Skeletal muscle satellite cell (primary cell): ENCODE results near the gene ICOS.
"Not testable (repeated sequence)": the region's sequence is repeated elsewhere in the genome, so short reads cannot be mapped to it uniquely, and the experiment has no call there.

Experiments used
- H3K27me3 ChIP-seq: 2 replicates; pipeline ENCODE4 v1.7.0; 2013; ENCODE audit warnings: low read length; ENCODE audit not compliant: control insufficient read depth, insufficient read depth
- H3K36me3 ChIP-seq: 2 replicates; pipeline ENCODE4 v1.7.0; 2013; ENCODE audit warnings: mild to moderate bottlenecking, control low read depth, low read length; ENCODE audit not compliant: insufficient read depth
- H3K4me1 ChIP-seq: 2 replicates; pipeline ENCODE4 v1.7.0; 2013; ENCODE audit warnings: low read length; ENCODE audit not compliant: control insufficient read depth, insufficient read depth
- H3K4me2 ChIP-seq: 2 replicates; pipeline ENCODE4 v1.7.0; 2013; ENCODE audit warnings: mild to moderate bottlenecking, low read length
- H3K4me3 ChIP-seq: 2 replicates; pipeline ENCODE4 v1.7.0; 2013; ENCODE audit warnings: low read length
- H3K9ac ChIP-seq: 2 replicates; pipeline ENCODE4 v1.7.0; 2013; ENCODE audit warnings: mild to moderate bottlenecking, low read depth, low read length, moderate library complexity
- H3K9me3 ChIP-seq: replicated peaks from 2 replicates; pipeline ENCODE4 v1.7.0; 2013; ENCODE audit warnings: mild to moderate bottlenecking, control low read depth, low read length

Gene ICOS

DNA sequence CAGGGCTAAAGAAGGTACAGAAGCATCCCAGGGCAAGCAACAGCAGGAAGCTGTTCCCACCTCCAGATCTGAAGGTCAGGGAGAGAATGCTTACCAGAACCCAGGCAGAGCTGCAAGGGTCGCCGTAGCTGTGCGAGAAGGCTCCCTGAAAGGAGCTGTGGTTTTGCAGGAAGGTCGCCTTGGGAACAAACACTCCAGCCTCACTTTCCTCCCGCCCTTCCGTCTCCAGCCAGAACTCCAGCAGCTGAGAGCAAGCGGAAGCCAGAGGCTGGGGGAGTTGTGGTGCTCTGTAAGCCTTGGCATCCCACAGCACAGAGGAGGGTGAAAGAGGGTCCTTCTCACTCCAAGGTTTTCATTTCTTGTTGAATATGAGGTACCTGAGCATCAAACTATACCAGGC is 18.3 kb upstream of the ICOS start:
- Histone ChIP-seq H3K36me3 (no peaks in the 10 kb centered on the region), H3K4me2 (no peak overlapping the region), H3K9ac (no peak overlapping the region), H3K4me1 (peaks cover 3% of the 10 kb centered on the region), H3K9me3 (no peaks in the 10 kb centered on the region), H3K27me3 (peaks cover 4% of the 10 kb centered on the region), H3K4me3 (no peak overlapping the region)

DNA sequence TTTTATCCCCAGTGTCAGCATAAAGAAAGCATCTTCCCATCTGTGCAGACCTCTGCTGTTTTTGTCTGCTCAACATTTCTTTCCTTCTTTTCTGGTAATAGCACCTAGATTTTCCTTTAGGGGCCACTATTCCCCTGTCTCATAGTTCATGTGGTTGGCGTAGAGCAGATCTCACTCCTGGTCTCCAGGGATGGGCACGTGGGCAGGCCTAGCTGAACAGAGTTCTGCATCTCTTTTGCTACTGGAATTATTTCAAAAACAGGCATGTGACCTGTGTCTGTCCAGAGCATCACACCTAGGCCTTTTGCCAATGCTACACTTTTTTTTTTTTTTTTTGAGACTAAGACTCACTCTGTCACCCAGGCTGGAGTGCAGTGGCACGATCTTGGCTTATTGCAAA is 17.7 kb upstream of the ICOS start:
- H3K9ac ChIP-seq, result no peak overlapping the region
- H3K27me3 ChIP-seq, result peaks cover 4% of the 10 kb centered on the region
- peaks cover 3% of the 10 kb centered on the region for H3K4me1 ChIP-seq
- H3K9me3 ChIP-seq, result no peaks in the 10 kb centered on the region
- H3K4me3 ChIP-seq, result no peak overlapping the region
- no peaks in the 10 kb centered on the region for H3K36me3 ChIP-seq
- no peak overlapping the region for H3K4me2 ChIP-seq

GRCh38 chr2:203925512-203926158 is 10.9 kb upstream of the ICOS start:
- H3K27me3 ChIP-seq, result no peaks in the 10 kb centered on the region
- no peaks in the 10 kb centered on the region for H3K4me1 ChIP-seq
- H3K36me3 ChIP-seq, result no peaks in the 10 kb centered on the region
- no peak overlapping the region for H3K4me3 ChIP-seq
- H3K9ac ChIP-seq, result no peak overlapping the region
- H3K9me3 ChIP-seq, result no peaks in the 10 kb centered on the region
- H3K4me2 ChIP-seq, result no peak overlapping the region

- H3K27me3 ChIP-seq, result peaks cover 4% of the 10 kb centered on the region
- no peaks in the 10 kb centered on the region for H3K36me3 ChIP-seq
- H3K4me2 ChIP-seq, result no peak overlapping the region
- no peak overlapping the region for H3K9ac ChIP-seq
- no peak overlapping the region for H3K4me3 ChIP-seq
- H3K4me1 ChIP-seq, result no peaks in the 10 kb centered on the region
- H3K9me3 ChIP-seq, result no peaks in the 10 kb centered on the region
Measured at GRCh38 chr2:203928849-203929248, 7.7 kb upstream of the ICOS start.

DNA sequence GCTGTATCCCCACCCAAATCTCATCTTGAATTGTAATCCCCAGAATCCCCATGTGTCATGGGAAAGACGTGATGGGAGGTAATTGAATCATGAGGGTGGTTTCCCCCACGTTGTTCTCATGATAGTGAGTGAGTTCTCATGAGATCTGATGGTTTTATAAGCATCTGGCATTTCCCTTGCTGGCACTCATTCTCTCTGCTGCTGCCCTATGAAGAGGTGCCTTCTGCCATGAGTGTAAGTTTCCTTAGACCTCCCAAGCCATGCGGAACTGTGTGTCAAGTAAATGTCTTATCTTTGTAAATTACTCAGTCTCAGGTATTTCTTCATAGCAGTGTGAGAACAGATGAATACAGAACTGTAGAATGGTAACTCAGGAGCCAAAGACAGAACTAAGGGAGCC is 5.3 kb upstream of the ICOS start:
- not testable (repeated sequence) for H3K36me3 ChIP-seq, H3K4me1 ChIP-seq, H3K4me3 ChIP-seq, H3K27me3 ChIP-seq, H3K4me2 ChIP-seq, H3K9ac ChIP-seq, H3K9me3 ChIP-seq

DNA sequence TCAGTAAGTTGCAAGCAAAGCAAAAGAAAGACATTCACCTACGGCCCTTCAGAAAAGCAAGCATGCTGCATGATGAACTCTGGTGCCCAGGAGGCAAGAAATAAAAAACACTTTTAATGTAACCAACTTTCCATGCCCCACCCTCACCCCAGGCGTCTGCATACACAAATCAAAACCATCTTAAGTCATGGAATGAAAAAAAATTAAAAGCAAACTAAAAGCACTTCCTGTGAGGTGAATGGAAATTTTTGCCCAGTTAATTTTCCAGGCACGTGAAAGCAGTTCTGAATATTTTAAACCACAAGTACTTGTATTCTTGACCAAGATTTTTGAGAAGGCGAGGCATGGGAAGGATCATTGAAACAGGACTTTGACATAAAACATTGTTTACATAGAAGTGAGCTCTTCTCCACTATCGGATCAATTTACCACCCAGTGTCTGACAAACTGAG is 2.5 kb upstream of the ICOS start:
- H3K9ac ChIP-seq, result no peak overlapping the region
- H3K36me3 ChIP-seq, result no peaks in the 10 kb centered on the region
- H3K4me2 ChIP-seq, result no peak overlapping the region
- no peaks in the 10 kb centered on the region for H3K4me1 ChIP-seq
- no peaks in the 10 kb centered on the region for H3K9me3 ChIP-seq
- peaks cover 4% of the 10 kb centered on the region for H3K27me3 ChIP-seq
- H3K4me3 ChIP-seq, result no peak overlapping the region

- H3K9ac ChIP-seq, result no peak overlapping the region
- no peak overlapping the region for H3K4me3 ChIP-seq
- H3K9me3 ChIP-seq, result no peaks in the 10 kb centered on the region
- H3K36me3 ChIP-seq, result no peaks in the 10 kb centered on the region
- no peaks in the 10 kb centered on the region for H3K4me1 ChIP-seq
- H3K27me3 ChIP-seq, result peaks cover 4% of the 10 kb centered on the region
- H3K4me2 ChIP-seq, result no peak overlapping the region
Measured at GRCh38 chr2:203934711-203935438, 1.7 kb upstream of the ICOS start.

GRCh38 chr2:203935568-203935967 is 995 bp upstream of the ICOS start:
- Histone ChIP-seq H3K27me3 (peaks cover 4% of the 10 kb centered on the region), H3K4me3 (no peak overlapping the region), H3K9me3 (no peaks in the 10 kb centered on the region), H3K4me2 (no peak overlapping the region), H3K9ac (no peak overlapping the region), H3K4me1 (no peaks in the 10 kb centered on the region), H3K36me3 (no peaks in the 10 kb centered on the region)

GRCh38 chr2:203936949-203937348 is 386 bp downstream of the ICOS start:
- H3K4me3 ChIP-seq, result no peak overlapping the region
- H3K9me3 ChIP-seq, result no peaks in the 10 kb centered on the region
- no peaks in the 10 kb centered on the region for H3K36me3 ChIP-seq
- H3K27me3 ChIP-seq, result peaks cover 7% of the 10 kb centered on the region
- H3K4me2 ChIP-seq, result no peak overlapping the region
- no peaks in the 10 kb centered on the region for H3K4me1 ChIP-seq
- H3K9ac ChIP-seq, result no peak overlapping the region

GRCh38 chr2:203937788-203938187 is 1.2 kb downstream of the ICOS start:
- Histone ChIP-seq H3K27me3 (peaks cover 7% of the 10 kb centered on the region), H3K36me3 (no peaks in the 10 kb centered on the region), H3K9me3 (no peaks in the 10 kb centered on the region), H3K4me2 (no peak overlapping the region), H3K4me3 (no peak overlapping the region), H3K9ac (no peak overlapping the region), H3K4me1 (no peaks in the 10 kb centered on the region)

GRCh38 chr2:203940039-203940438 is 3.5 kb downstream of the ICOS start:
- Histone ChIP-seq H3K36me3 (no peaks in the 10 kb centered on the region), H3K9ac (no peak overlapping the region), H3K9me3 (no peaks in the 10 kb centered on the region), H3K4me3 (no peak overlapping the region), H3K4me1 (no peaks in the 10 kb centered on the region), H3K27me3 (peaks cover 3% of the 10 kb centered on the region), H3K4me2 (no peak overlapping the region)
